AG08396 (cell line): Measurements from ENCODE around the gene COPZ2.
"Not testable (repeated sequence)": the region's sequence is repeated elsewhere in the genome, so short reads cannot be mapped to it uniquely, and the experiment has no call there.

Experiments
- DNase-seq: peaks from one replicate; pipeline ENCODE4 v3.0.0; 2012; ENCODE audit warnings: low spot score, mixed read lengths

Gene COPZ2, protein sequence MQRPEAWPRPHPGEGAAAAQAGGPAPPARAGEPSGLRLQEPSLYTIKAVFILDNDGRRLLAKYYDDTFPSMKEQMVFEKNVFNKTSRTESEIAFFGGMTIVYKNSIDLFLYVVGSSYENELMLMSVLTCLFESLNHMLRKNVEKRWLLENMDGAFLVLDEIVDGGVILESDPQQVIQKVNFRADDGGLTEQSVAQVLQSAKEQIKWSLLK

DNA sequence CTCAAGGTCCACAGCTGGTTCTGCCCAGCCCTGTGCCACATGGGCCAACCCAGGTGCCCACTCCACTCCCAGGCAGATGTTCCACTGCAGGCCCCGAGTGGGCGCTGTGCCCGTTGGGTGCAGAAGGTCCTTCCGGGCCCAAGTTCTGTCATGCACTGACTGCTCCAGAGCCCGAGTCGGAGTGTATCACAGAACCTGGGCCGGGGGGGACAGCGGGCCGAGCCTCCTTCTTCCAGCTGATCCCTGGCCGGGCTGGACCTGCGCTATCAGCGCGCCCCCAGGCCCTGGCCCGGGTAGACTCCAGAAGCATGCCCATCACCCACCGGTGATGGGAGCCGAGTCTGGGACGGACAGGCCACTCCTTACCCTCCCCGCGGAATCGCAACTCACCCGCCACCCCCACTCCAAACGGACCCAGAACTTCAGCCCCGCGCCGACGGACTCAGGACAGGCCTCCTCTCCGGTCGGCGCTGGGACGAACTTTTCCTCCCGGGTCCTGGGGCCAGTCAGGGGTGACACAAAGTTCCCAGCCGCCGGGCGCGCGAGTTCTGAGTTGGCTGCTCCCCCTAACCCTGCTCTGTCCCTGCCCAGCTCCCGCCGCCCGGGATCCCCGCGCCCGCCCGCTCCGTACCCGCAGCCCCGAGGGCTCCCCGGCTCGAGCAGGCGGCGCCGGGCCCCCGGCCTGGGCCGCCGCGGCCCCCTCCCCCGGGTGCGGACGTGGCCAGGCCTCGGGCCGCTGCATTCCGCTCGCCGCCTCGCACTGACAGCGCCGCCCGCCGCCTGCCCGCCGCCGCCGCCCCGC, at the start of gene COPZ2:
TSS of gene COPZ2 (minus strand) at position 762 of the 802 bp plus-strand sequence. CDS start at position 742, 20 bp downstream.
- peak; percentile 71 for DNase-seq

DNA sequence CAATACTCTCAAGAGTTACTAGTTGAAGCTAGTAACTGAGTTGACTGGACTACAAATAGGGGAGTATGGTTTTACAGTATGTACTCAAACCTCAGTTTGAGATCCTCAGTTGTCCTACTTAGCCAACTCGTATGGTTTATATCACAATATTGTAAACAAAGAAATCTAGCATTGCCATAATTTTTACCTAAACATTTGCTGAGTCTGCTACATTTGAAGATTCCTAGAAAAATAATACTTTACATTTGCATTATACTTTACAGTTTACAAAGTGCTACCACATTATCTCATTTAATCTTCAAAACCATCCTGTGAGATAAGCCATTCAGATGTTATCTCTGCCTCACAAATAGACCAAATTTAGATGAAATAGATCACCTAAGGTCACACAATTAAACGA, 47.3 kb upstream of the COPZ2 start:
- DNase-seq = no peak

DNA sequence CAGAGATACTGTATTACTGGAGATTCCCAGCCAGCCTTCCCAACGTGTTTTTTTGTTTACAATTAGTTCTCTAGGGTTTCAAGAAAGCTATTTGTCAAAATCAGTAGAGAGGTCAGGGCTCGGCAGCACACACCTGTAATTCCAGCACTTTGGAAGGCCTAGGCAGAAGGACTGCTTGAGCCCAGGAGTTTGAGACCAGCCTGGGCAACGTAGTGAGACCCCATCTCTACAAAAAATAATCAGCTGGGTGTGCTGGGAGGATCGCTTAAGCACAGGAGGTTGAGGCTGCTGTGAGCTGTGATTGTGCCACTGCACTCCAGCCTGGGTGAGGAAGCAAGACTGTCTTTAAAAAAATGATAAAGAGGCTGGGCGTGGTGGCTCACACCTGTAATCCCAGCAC, 44.3 kb upstream of the COPZ2 start:
- DNase-seq = no peak

DNA sequence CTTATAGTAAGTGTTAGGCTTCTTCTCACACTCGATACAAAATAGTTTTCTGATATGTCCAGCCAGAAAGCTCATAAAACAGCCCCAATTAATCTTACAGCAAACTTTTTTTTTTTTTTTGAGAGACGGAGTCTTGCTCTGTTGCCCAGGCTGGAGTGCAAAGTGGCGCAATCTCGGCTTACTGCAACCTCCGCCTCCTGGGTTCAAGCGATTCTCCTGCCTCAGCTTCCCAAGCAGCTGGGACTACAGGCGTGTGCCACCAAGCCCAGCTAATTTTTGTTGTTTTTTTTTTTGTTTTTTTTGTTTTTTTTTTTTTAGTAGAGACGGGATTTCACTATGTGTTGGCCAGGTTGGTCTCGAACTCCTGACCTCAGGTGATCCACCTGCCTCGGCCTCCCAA, 39.6 kb upstream of the COPZ2 start:
- not testable (repeated sequence) for DNase-seq

- peak; percentile 46 for DNase-seq
Observed at GRCh38 chr17:48074322-48075081, 36.9 kb upstream of the COPZ2 start.

GRCh38 chr17:48073566-48074094, 36.0 kb upstream of the COPZ2 start:
- DNase-seq = not testable (repeated sequence)

DNA sequence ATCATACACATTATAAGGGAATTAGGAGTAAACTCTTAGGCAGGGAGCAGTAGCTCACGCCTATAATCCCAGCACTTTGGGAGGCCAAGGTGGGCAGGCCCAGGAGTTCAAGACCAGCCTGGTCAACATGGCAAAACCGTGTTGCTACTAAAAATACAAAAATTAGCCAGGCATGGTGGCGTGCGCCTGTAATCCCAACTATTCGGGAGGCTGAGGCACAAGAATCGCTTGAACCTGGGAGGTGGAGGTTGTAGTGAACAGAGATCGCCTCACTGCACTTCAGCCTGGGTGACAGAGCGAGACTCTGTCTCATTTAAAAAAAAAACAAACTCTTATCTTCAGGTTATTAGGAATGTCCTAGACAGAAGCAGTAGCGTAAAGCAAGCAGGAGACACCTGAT, 35.2 kb upstream of the COPZ2 start:
- not testable (repeated sequence) for DNase-seq

DNA sequence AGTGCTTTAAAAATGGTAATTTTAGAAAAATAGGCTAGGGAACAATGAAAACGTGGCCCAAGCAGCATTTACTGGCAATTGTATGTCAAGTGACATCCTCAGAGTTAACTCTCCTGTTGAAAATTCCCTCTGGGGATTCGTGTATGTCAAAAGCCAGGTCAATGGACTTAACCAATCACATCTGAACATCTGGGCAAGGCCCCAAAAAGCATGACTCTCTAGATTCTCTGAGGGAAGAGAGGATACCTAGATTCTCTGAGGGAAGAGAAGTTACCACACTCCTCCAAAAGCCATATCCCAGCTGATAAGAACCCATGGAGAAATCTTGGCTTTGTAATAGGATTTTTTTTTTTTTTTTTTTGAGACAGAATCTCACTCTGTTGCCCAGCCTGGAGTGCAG, 34.1 kb upstream of the COPZ2 start:
- DNase-seq = no peak

- DNase-seq = no peak
Observed at GRCh38 chr17:48070195-48070594, 32.6 kb upstream of the COPZ2 start.

GRCh38 chr17:48068491-48068961, 30.9 kb upstream of the COPZ2 start:
- DNase-seq = peak; percentile 49

DNA sequence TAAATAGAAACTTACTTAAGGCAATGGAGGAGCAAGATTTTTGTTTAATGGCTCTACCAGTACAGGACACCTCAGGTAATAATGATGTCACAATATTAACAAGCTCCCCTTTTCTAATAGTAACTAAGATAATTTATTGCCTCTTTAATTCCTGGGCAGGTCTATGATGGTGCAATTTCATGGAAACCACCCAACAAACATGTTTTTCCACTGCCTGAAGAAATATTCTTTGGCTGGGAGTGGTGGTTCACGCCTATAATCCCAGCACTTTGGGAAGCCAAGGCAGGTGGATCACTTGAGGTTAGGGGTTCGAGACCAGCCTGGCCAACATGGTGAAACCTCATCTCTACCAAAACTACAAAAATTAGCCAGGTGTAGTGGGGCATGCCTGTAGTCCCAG, 30.2 kb upstream of the COPZ2 start:
- DNase-seq = not testable (repeated sequence)

DNA sequence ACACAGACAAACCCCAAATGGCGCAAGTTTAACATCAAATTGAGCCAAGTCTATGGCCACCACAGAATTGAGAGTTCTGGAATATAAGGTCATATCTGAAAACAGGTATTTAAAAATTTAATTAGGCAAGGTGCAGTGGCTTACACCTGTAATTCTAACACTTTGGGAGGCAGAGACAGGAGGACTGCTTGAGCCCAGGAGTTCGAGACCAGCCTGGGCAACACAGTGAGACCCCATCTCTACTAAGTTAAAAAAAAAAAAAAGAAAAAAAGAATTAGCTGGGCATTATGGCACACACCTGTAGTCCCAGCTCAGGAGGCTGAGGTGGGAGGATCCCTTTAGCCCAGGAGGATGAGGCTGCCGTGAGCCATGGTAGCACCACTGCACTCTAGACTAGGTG, 29.6 kb upstream of the COPZ2 start:
- DNase-seq = no peak

GRCh38 chr17:48066656-48067055, 29.1 kb upstream of the COPZ2 start:
- no peak for DNase-seq

- no peak for DNase-seq
Observed at GRCh38 chr17:48066192-48066591, 28.6 kb upstream of the COPZ2 start.

DNA sequence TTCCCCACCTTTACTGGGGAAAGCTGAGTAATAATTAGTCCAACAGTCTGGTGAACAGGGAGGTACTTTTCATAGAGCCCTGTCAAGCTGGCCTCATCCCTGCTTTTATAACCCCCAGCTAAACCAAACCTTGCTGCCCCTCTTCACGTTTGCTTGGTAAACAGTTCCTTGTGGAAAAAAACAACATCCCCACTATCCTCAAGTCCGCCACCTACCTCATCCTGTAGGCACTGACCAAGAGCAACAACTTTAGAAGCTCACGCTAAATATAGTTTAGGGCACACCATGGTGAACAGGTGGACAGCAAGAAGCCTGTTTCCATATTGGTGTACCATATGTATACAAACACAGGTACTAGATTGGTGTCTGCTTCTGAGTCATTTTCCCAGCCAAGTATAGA, 27.0 kb upstream of the COPZ2 start:
- no peak for DNase-seq

- no peak for DNase-seq
Observed at GRCh38 chr17:48062273-48062672, 24.7 kb upstream of the COPZ2 start.

- no peak for DNase-seq
Observed at GRCh38 chr17:48060249-48060648, 22.7 kb upstream of the COPZ2 start.

DNA sequence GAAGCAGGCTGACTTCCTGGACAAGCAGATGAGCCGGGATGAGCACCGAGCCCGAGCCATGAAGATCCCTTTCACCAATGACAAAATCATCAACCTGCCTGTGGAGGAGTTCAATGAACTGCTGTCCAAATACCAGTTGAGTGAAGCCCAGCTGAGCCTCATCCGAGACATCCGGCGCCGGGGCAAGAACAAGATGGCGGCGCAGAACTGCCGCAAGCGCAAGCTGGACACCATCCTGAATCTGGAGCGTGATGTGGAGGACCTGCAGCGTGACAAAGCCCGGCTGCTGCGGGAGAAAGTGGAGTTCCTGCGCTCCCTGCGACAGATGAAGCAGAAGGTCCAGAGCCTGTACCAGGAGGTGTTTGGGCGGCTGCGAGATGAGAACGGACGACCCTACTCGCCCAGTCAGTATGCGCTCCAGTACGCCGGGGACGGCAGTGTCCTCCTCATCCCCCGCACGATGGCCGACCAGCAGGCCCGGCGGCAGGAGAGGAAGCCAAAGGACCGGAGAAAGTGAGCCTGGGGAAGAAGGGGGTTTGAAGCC, 21.6 kb upstream of the COPZ2 start:
- DNase-seq = no peak

GRCh38 chr17:48058393-48059124, 21.0 kb upstream of the COPZ2 start:
- no peak for DNase-seq

DNA sequence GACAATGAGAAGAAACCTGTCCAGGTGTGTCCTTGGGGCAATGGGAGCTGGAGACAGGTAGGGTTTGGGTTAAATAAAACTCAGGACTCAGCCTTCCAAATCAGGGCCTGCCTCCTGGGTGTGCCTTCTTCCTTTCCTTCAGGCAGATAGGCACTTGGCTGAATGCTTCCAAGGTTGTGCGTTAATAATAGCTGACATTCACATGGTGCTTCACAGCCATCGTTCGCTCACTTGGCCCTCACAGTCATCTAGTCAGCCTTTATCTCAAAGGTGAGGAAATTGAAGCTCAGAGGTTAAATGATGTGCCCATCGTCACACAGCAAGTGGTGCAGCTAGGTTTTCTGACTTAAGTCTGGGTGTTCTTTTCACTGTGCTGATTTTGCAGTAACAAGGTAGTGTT, 20.0 kb upstream of the COPZ2 start:
- no peak for DNase-seq

- DNase-seq = no peak
Observed at GRCh38 chr17:48056879-48057278, 19.3 kb upstream of the COPZ2 start.
